H1 (cell line): ENCODE data around the gene RAPGEF1. TPM values are rescaled to one million over a fixed set of nuclear protein-coding genes. Genes with fewer than 3 reads are reported as not detected.

ENCODE experiments used
- CTCF ChIA-PET: fragments of 300-600 bp; sonication (Branson Sonifier 250); formaldehyde crosslinking; loops from one replicate; lab custom pipeline; 2021; ENCODE audit not compliant: partially characterized antibody; lab: Charles Lee
- POLR2A ChIA-PET: fragments of 300-600 bp; sonication (Branson Sonifier 250); formaldehyde crosslinking; loops from one replicate; lab custom pipeline; 2021; ENCODE audit warnings: inconsistent platforms; ENCODE audit not compliant: partially characterized antibody; lab: Charles Lee
- DNase-seq, 2 experiments: peaks; one replicate each; pipeline versions ENCODE4 v3.0.0 to v3.0.0-alpha.2; 2010 to 2022; ENCODE audit warnings: low spot score in 2 of 2, low read depth in 1 of 2, mixed read lengths in 1 of 2
- FAIRE-seq: peaks from 2 replicates; lab custom pipeline; 2011; peaks lifted over from hg19 to GRCh38; lab: Jason Lieb, UNC
- H2AFZ ChIP-seq: 2 replicates; pipeline ENCODE4 v1.8.1; 2012; ENCODE audit warnings: low read length, inconsistent platforms
- H2AK5ac ChIP-seq: 2 replicates; pipeline ENCODE4 v1.6.1; 2013; ENCODE audit warnings: low read depth, low read length
- H2BK120ac ChIP-seq: replicated peaks from 2 replicates; pipeline ENCODE3; 2013; ENCODE audit warnings: low read depth, low read length, inconsistent platforms
- H2BK12ac ChIP-seq: 2 replicates; pipeline ENCODE4 v1.6.1; 2013; ENCODE audit warnings: low read depth, low read length
- H2BK15ac ChIP-seq: 2 replicates; pipeline ENCODE4 v1.6.1; 2013; ENCODE audit warnings: low read length
- H2BK20ac ChIP-seq: 2 replicates; pipeline ENCODE4 v1.6.1; 2013; ENCODE audit warnings: low read length
- H2BK5ac ChIP-seq: 2 replicates; pipeline ENCODE4 v1.6.1; 2013; ENCODE audit warnings: low read depth, low read length
- H3K14ac ChIP-seq: 2 replicates; pipeline ENCODE4 v1.6.1; 2013; ENCODE audit warnings: inconsistent platforms; ENCODE audit not compliant: insufficient read length
- H3K18ac ChIP-seq: 2 replicates; pipeline ENCODE4 v1.6.1; 2013; ENCODE audit warnings: low read length; ENCODE audit errors: extremely low read depth
- H3K23ac ChIP-seq: 2 replicates; pipeline ENCODE4 v1.6.1; 2013; ENCODE audit warnings: inconsistent platforms; ENCODE audit not compliant: insufficient read length
- H3K23me2 ChIP-seq: 2 replicates; pipeline ENCODE4 v1.6.1; 2013; ENCODE audit warnings: low read depth, low read length
- H3K27ac ChIP-seq: 2 replicates; pipeline ENCODE4 v1.6.1; 2011; ENCODE audit warnings: low read depth, low read length, inconsistent platforms
- H3K27me3 ChIP-seq, 4 experiments: replicated peaks in 1 of 4; 1 replicate in 1 of 4; 2 replicates in 3 of 4; pipeline versions ENCODE4 v1.6.1 to v1.8.1; 2011 to 2013; ENCODE audit warnings: low read length in 3 of 4, mild to moderate bottlenecking in 3 of 4, inconsistent platforms in 2 of 4, mixed read lengths in 2 of 4, moderate library complexity in 1 of 4; ENCODE audit not compliant: control insufficient read depth in 3 of 4, insufficient read depth in 3 of 4; ENCODE audit errors: extremely low read depth in 1 of 4
- H3K36me3 ChIP-seq, 4 experiments: 2 replicates each; pipeline versions ENCODE4 v1.6.1 to v1.8.1; 2011 to 2013; ENCODE audit warnings: mild to moderate bottlenecking in 4 of 4, low read length in 3 of 4, moderate library complexity in 2 of 4, control low read depth in 1 of 4, inconsistent platforms in 1 of 4; ENCODE audit not compliant: insufficient read depth in 4 of 4, control insufficient read depth in 2 of 4
- H3K4ac ChIP-seq: replicated peaks from 2 replicates; pipeline ENCODE3; 2013; ENCODE audit warnings: low read length, low read depth, mixed read lengths, inconsistent platforms; ENCODE audit not compliant: insufficient read length
- H3K4me1 ChIP-seq, 4 experiments: replicated peaks in 1 of 4; 1 replicate in 1 of 4; 2 replicates in 3 of 4; pipeline versions ENCODE4 v1.6.1 to v1.8.1; 2011 to 2013; ENCODE audit warnings: low read length in 3 of 4, inconsistent platforms in 2 of 4, mixed read lengths in 1 of 4; ENCODE audit not compliant: insufficient read depth in 4 of 4, control insufficient read depth in 3 of 4
- H3K4me2 ChIP-seq, 2 experiments: 2 replicates each; pipeline versions ENCODE4 v1.6.1 to v1.8.1; 2011 to 2013; ENCODE audit warnings: low read depth in 2 of 2, low read length in 2 of 2, control low read depth in 1 of 2, inconsistent platforms in 1 of 2, mild to moderate bottlenecking in 1 of 2; ENCODE audit not compliant: insufficient read depth in 1 of 2
- H3K4me3 ChIP-seq, 4 experiments: fragments of 200-600, 300-600 bp in 1 of 4; sonication (generic), shearing (Covaris generic), sonication (Bioruptor Twin) in 1 of 4; 2 replicates each; pipeline versions ENCODE4 v1.5.1 to v1.8.1; 2011 to 2016; ENCODE audit warnings: low read length in 4 of 4, low read depth in 3 of 4, control low read depth in 2 of 4, inconsistent platforms in 2 of 4, mild to moderate bottlenecking in 2 of 4, mixed read lengths in 1 of 4, moderate library complexity in 1 of 4; ENCODE audit not compliant: insufficient read depth in 2 of 4; ENCODE audit errors: extremely low read depth in 1 of 4
- H3K56ac ChIP-seq: replicated peaks from 2 replicates; pipeline ENCODE3; 2013; ENCODE audit warnings: low read depth, mild to moderate bottlenecking, mixed read lengths, low read length, inconsistent platforms; ENCODE audit not compliant: insufficient read length
- H3K79me1 ChIP-seq: 2 replicates; pipeline ENCODE4 v1.6.1; 2013; ENCODE audit warnings: low read depth, low read length, control low read depth
- H3K79me2 ChIP-seq, 2 experiments: 2 replicates each; pipeline versions ENCODE4 v1.6.1 to v1.8.1; 2012 to 2013; ENCODE audit warnings: low read length in 2 of 2, mild to moderate bottlenecking in 2 of 2, inconsistent platforms in 1 of 2; ENCODE audit not compliant: insufficient read depth in 2 of 2, control insufficient read depth in 1 of 2
- H3K9ac ChIP-seq, 4 experiments: replicated peaks in 1 of 4; 1 replicate in 1 of 4; 2 replicates in 3 of 4; pipeline versions ENCODE4 v1.6.1 to v1.8.1; 2011 to 2013; ENCODE audit warnings: low read depth in 3 of 4, low read length in 3 of 4, control low read depth in 2 of 4, mild to moderate bottlenecking in 2 of 4, moderate library complexity in 2 of 4, inconsistent platforms in 1 of 4; ENCODE audit errors: extremely low read depth in 1 of 4
- H3K9me3 ChIP-seq, 2 experiments: 2 replicates each; pipeline versions ENCODE4 v1.6.1 to v1.8.1; 2012 to 2013; ENCODE audit warnings: mild to moderate bottlenecking in 2 of 2, moderate library complexity in 2 of 2, control low read depth in 1 of 2, inconsistent platforms in 1 of 2, low read depth in 1 of 2, low read length in 1 of 2, mixed read lengths in 1 of 2; ENCODE audit not compliant: insufficient read depth in 2 of 2
- H4K20me1 ChIP-seq, 2 experiments: replicated peaks in 1 of 2; 2 replicates each; pipeline versions ENCODE3 to v1.8.1; 2011 to 2013; ENCODE audit warnings: inconsistent platforms in 2 of 2, low read length in 2 of 2, mild to moderate bottlenecking in 1 of 2; ENCODE audit not compliant: insufficient read depth in 2 of 2, control insufficient read depth in 1 of 2
- H4K5ac ChIP-seq: 2 replicates; pipeline ENCODE4 v1.6.1; 2013; ENCODE audit warnings: low read length, low read depth, mixed read lengths, inconsistent platforms; ENCODE audit not compliant: insufficient read length
- H4K8ac ChIP-seq: 2 replicates; pipeline ENCODE4 v1.8.0; 2013; ENCODE audit warnings: mild to moderate bottlenecking, moderate library complexity, low read length, inconsistent platforms; ENCODE audit not compliant: insufficient read depth; ENCODE audit errors: extremely low read depth
- H4K91ac ChIP-seq: replicated peaks from 2 replicates; pipeline ENCODE3; 2013; ENCODE audit warnings: low read length, mixed read lengths, inconsistent platforms; ENCODE audit not compliant: insufficient read length
- BCL11A ChIP-seq, 2 experiments: IDR thresholded peaks; one replicate each; pipeline ENCODE4 v1.6.1; 2011; ENCODE audit warnings: low read depth in 2 of 2, low read length in 2 of 2, mild to moderate bottlenecking in 2 of 2
- JUND ChIP-seq: IDR thresholded peaks from 2 replicates; pipeline ENCODE4 v1.6.1; 2011; ENCODE audit warnings: mild to moderate bottlenecking, improper control_type of control experiment, low read length
- POLR2A ChIP-seq, 2 experiments: IDR thresholded peaks; 1 replicate in 1 of 2; 2 replicates in 1 of 2; pipeline ENCODE4 v1.6.1; 2011; ENCODE audit warnings: low read depth in 2 of 2, low read length in 2 of 2, mild to moderate bottlenecking in 2 of 2; ENCODE audit errors: control extremely low read depth in 1 of 2
- RAD21 ChIP-seq, 2 experiments: IDR thresholded peaks in 1 of 2; conservative IDR thresholded peaks in 1 of 2; 2 replicates each; pipeline ENCODE4 v1.6.1; 2011; ENCODE audit warnings: low read depth in 2 of 2, low read length in 2 of 2, improper control_type of control experiment in 1 of 2, inconsistent platforms in 1 of 2, mild to moderate bottlenecking in 1 of 2, moderate library complexity in 1 of 2
- TAF1 ChIP-seq: IDR thresholded peaks from 2 replicates; pipeline ENCODE4 v1.6.1; 2011; ENCODE audit warnings: mild to moderate bottlenecking, low read depth, low read length
- TAF7 ChIP-seq: optimal IDR thresholded peaks from 2 replicates; pipeline ENCODE3; 2011; ENCODE audit warnings: low read depth, mild to moderate bottlenecking, inconsistent platforms, low read length, moderate library complexity, borderline replicate concordance
- TCF12 ChIP-seq: IDR thresholded peaks from 2 replicates; pipeline ENCODE4 v1.6.1; 2011; ENCODE audit warnings: low read depth, mild to moderate bottlenecking, low read length
- TEAD4 ChIP-seq: IDR thresholded peaks from 2 replicates; pipeline ENCODE4 v1.6.1; 2012; ENCODE audit warnings: low read depth, low read length, inconsistent platforms, mixed read lengths
- ZNF274 ChIP-seq: IDR thresholded peaks from 2 replicates; pipeline ENCODE4 v1.7.0; 2012; ENCODE audit warnings: low read length, borderline replicate concordance; ENCODE audit errors: extremely low read depth
- WGBS, 2 experiments: shearing (Covaris generic) in 1 of 2; methylation state at CpG; one replicate each; pipeline versions ENCODE4 v1.1.6 to v1.1.7; 2013 to 2015; ENCODE audit warnings: low lambda C conversion rate in 2 of 2, mixed read lengths in 2 of 2, inconsistent platforms in 1 of 2, low coverage in 1 of 2, missing lambda C conversion rate in 1 of 2; ENCODE audit not compliant: insufficient replicate concordance in 2 of 2, insufficient coverage in 1 of 2, insufficient read length in 1 of 2; ENCODE audit errors: extremely low coverage in 1 of 2, missing lambda C conversion rate in 1 of 2; 5-methylcytosine and 5-hydroxymethylcytosine counted together
- polyA plus RNA-seq, 7 experiments: library from polyadenylated mRNA; depleted of rRNA in 3 of 7; stranded (reverse) in 5 of 7; unstranded in 2 of 7; fragments of >200 nt in 5 of 7; fragments of 200-250 nt in 2 of 7; gene quantifications; 1 replicate in 5 of 7; 2 replicates in 1 of 7; 4 replicates in 1 of 7; pipeline versions ENCODE4 v1.2.1 to v1.2.3, GENCODE V29; 2011 to 2013; ENCODE audit warnings: missing spikeins in 2 of 7, mixed read lengths in 2 of 7
- total RNA-seq: library from RNA; stranded (reverse); fragmentation: NEBNext Ultra II Directional; extraction: Animal tissue kit (Norgen Biotek cat#: 25700); gene quantifications from 2 replicates; pipeline ENCODE4 v1.2.1, GENCODE V29; 2021
- TF ChIP-seq, protein P1 (sequence below): IDR thresholded peaks from 2 replicates; pipeline ENCODE4 v1.6.1; 2011; ENCODE audit warnings: low read length, improper control_type of control experiment
- TF ChIP-seq, protein P2 (sequence below): IDR thresholded peaks from 2 replicates; pipeline ENCODE4 v1.6.1; 2012; ENCODE audit warnings: inconsistent platforms

Gene RAPGEF1
- total and polyA plus RNA-seq, 2 of the 8 experiments (the other 6 are each of a cell fraction or from before 2014, with no cell fraction given): 29.7 to 78.9 TPM

DNA sequence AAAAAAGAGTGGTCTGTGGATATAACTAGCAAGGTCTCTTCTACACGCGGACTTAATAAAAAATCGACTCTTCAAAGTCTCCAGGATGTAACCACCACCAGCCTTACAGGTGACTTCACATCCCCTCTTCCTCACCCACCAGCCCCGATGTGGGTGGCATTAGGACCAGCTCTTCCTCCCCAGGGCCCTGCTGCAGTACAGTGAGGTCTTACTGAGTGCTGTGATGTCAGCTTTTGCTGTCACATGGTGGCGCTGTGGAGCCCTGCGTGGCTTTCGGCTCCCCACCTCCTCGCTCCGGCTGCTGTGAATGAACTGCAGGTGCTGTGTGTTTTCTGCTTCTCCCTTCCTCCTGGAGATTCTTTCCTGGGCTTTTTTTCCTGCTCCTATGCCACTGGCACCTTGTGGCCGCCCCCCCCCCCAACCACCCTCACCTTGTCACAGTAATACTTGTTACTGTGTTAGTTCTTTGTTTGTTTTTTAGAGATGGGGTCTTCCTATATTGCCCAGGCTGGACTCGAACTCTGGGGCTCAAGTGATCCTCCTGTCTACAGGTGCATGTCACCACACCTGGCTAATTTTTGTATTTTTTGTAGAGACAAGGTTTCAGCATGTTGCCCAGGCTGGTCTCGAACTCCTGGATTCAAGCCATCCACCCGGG lies 15.8 kb upstream of the RAPGEF1 start:
- H4K5ac ChIP-seq: no peak overlapping the region
- no peak overlapping the region for H3K27ac ChIP-seq
- H3K23ac ChIP-seq: no peak overlapping the region
- DNase-seq (peak; percentile 74 to 93), FAIRE-seq (peak; percentile 28)
- H3K4me1 ChIP-seq: no peaks in the 10 kb centered on the region; a peak in 1 of 7 replicates
- H4K20me1 ChIP-seq: no peaks in the 10 kb centered on the region
- no peak overlapping the region for H2AFZ ChIP-seq
- H3K4me2 ChIP-seq: no peak overlapping the region
- H2BK5ac ChIP-seq: no peak overlapping the region
- no peaks in the 10 kb centered on the region for H3K9me3 ChIP-seq
- no peak overlapping the region for H4K8ac ChIP-seq
- no peaks in the 10 kb centered on the region for H3K79me1 ChIP-seq
- H3K14ac ChIP-seq: no peak overlapping the region
- H3K27me3 ChIP-seq: no peaks in the 10 kb centered on the region
- ChIA-PET CTCF (interaction anchor here (0.6 to 3.0 kb wide), 18 partner anchors 8 to 412 kb away, joined by 3 to 18 read pairs (median 3); no protein-coding TSS in a partner anchor), POLR2A (interaction anchor here (1.3 to 1.9 kb wide), 3 partner anchors 17 to 164 kb away, joined by 3 to 5 read pairs (median 3); no protein-coding TSS in a partner anchor)
- H3K56ac ChIP-seq: no peak overlapping the region
- H2AK5ac ChIP-seq: no peak overlapping the region
- H4K91ac ChIP-seq: no peak overlapping the region
- no peak overlapping the region for H3K9ac ChIP-seq
- no peaks in the 10 kb centered on the region for H3K36me3 ChIP-seq
- H3K18ac ChIP-seq: no peak overlapping the region
- no peak overlapping the region for H2BK120ac ChIP-seq
- H3K4ac ChIP-seq: no peak overlapping the region
- no peak overlapping the region for H2BK12ac ChIP-seq
- H3K23me2 ChIP-seq: no peaks in the 10 kb centered on the region
- H3K4me3 ChIP-seq: no peak overlapping the region
- no peak overlapping the region for H2BK15ac ChIP-seq
- H2BK20ac ChIP-seq: no peak overlapping the region
- no peaks in the 10 kb centered on the region for H3K79me2 ChIP-seq
- WGBS, 2 experiments: 40% methylated on average over 12 of the region's 13 CpGs; no CpG with 5 or more reads in 1 of the 2 experiments
- TF ChIP-seq RAD21 (IDR thresholded peaks at IDR 0.05 in 1 of 2, conservative IDR thresholded peaks at IDR 0.05 in 1 of 2; ENCODE audit: low read depth in 2 of 2, low read length in 2 of 2) (peak; percentile 77 to 78), TEAD4 (0 out of 2 replicates have a peak, but pooled peaks have one; percentile 10), JUND (peak; percentile 16; the same call in 1 of the 2 replicates), TAF1 (no peak), ZNF274 (no peak), TCF12 (0 out of 2 replicates have a peak, but pooled peaks have one; percentile 42), BCL11A (IDR thresholded peaks at IDR 0.05; ENCODE audit: low read depth in 2 of 2, low read length in 2 of 2) (no peak), TAF7 (no peak), POLR2A (IDR thresholded peaks at IDR 0.05; ENCODE audit: control extremely low read depth in 1 of 2, low read depth in 2 of 2, low read length in 2 of 2) (no peak)
- TF ChIP-seq, protein P1, sequence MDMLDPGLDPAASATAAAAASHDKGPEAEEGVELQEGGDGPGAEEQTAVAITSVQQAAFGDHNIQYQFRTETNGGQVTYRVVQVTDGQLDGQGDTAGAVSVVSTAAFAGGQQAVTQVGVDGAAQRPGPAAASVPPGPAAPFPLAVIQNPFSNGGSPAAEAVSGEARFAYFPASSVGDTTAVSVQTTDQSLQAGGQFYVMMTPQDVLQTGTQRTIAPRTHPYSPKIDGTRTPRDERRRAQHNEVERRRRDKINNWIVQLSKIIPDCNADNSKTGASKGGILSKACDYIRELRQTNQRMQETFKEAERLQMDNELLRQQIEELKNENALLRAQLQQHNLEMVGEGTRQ: no peak
- TF ChIP-seq, protein P2, sequence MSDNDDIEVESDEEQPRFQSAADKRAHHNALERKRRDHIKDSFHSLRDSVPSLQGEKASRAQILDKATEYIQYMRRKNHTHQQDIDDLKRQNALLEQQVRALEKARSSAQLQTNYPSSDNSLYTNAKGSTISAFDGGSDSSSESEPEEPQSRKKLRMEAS: peak; percentile 74; the same call in 1 of the 2 replicates
